ENCODE data around the gene UBE2F.
"Not testable (repeated sequence)": the region's sequence is repeated elsewhere in the genome, so short reads cannot be mapped to it uniquely, and the experiment has no call there.

The UBE2F gene

GRCh38 chr2:237981621-237982020 is 14.8 kb downstream of the UBE2F start:
- DNase-seq = not testable (repeated sequence)

- DNase-seq = no peak
Measured at GRCh38 chr2:237982039-237982725, 15.4 kb downstream of the UBE2F start.

- DNase-seq = no peak
Measured at GRCh38 chr2:237983922-237984321, 17.1 kb downstream of the UBE2F start.

GRCh38 chr2:237987268-237987667 is 20.5 kb downstream of the UBE2F start:
- DNase-seq = no peak

- DNase-seq = no peak
Measured at GRCh38 chr2:237993701-237994100, 26.9 kb downstream of the UBE2F start.

- no peak for DNase-seq
Measured at GRCh38 chr2:237995036-237995435, 28.2 kb downstream of the UBE2F start.

- no peak for DNase-seq
Measured at GRCh38 chr2:237996021-237996593, 29.3 kb downstream of the UBE2F start.

GRCh38 chr2:237997521-237997920 is 30.7 kb downstream of the UBE2F start:
- no peak for DNase-seq

GRCh38 chr2:237998530-237998929 is 31.7 kb downstream of the UBE2F start:
- DNase-seq = peak; percentile 59

GRCh38 chr2:238003234-238004031 is 36.6 kb downstream of the UBE2F start:
- DNase-seq = no peak

- DNase-seq = no peak
Measured at GRCh38 chr2:238004077-238004830, 37.4 kb downstream of the UBE2F start.

GRCh38 chr2:238005528-238005927 is 38.7 kb downstream of the UBE2F start:
- DNase-seq = no peak

- peak; percentile 46 for DNase-seq
Measured at GRCh38 chr2:238006510-238006909, 39.7 kb downstream of the UBE2F start.

GRCh38 chr2:238007924-238008323 is 41.1 kb downstream of the UBE2F start:
- no peak for DNase-seq

- peak; percentile 51 for DNase-seq
Measured at GRCh38 chr2:238009563-238009962, 42.7 kb downstream of the UBE2F start.

GRCh38 chr2:238010572-238010971 is 43.8 kb downstream of the UBE2F start:
- no peak for DNase-seq

- DNase-seq = no peak
Measured at GRCh38 chr2:238013806-238014205, 47.0 kb downstream of the UBE2F start.

- no peak for DNase-seq
Measured at GRCh38 chr2:238015705-238016104, 48.9 kb downstream of the UBE2F start.

GRCh38 chr2:238016526-238016925 is 49.7 kb downstream of the UBE2F start:
- no peak for DNase-seq

- no peak for DNase-seq
Measured at GRCh38 chr2:238019962-238020361, 53.1 kb downstream of the UBE2F start.

- no peak for DNase-seq
Measured at GRCh38 chr2:238020816-238021215, 54.0 kb downstream of the UBE2F start.

GRCh38 chr2:238021327-238021726 is 54.5 kb downstream of the UBE2F start:
- peak; percentile 9 for DNase-seq

- DNase-seq = no peak
Measured at GRCh38 chr2:238022594-238023157, 55.9 kb downstream of the UBE2F start.
